ENCODE data around the gene RBM27. TPM values are rescaled to one million over a fixed set of nuclear protein-coding genes. Genes with fewer than 3 reads are reported as not detected.

The RBM27 gene, protein sequence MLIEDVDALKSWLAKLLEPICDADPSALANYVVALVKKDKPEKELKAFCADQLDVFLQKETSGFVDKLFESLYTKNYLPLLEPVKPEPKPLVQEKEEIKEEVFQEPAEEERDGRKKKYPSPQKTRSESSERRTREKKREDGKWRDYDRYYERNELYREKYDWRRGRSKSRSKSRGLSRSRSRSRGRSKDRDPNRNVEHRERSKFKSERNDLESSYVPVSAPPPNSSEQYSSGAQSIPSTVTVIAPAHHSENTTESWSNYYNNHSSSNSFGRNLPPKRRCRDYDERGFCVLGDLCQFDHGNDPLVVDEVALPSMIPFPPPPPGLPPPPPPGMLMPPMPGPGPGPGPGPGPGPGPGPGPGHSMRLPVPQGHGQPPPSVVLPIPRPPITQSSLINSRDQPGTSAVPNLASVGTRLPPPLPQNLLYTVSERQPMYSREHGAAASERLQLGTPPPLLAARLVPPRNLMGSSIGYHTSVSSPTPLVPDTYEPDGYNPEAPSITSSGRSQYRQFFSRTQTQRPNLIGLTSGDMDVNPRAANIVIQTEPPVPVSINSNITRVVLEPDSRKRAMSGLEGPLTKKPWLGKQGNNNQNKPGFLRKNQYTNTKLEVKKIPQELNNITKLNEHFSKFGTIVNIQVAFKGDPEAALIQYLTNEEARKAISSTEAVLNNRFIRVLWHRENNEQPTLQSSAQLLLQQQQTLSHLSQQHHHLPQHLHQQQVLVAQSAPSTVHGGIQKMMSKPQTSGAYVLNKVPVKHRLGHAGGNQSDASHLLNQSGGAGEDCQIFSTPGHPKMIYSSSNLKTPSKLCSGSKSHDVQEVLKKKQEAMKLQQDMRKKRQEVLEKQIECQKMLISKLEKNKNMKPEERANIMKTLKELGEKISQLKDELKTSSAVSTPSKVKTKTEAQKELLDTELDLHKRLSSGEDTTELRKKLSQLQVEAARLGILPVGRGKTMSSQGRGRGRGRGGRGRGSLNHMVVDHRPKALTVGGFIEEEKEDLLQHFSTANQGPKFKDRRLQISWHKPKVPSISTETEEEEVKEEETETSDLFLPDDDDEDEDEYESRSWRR
- total RNA-seq: 10 to 100 TPM; 19.8 to 32.2 (median 25.6) TPM
- 10 to 100 TPM in 1 of 2 donors, 1 to 10 TPM in 1; 7.4 to 11.7 TPM for polyA plus RNA-seq
- total RNA-seq: 34.3 reads per million, percentile 63 among the genes with 10 or more reads in this experiment

- peak within 1 kb of the TSS; percentile 86 for H3K27ac ChIP-seq (ENCODE audit: low read depth, low read length)
- intact Hi-C loops (cut with micrococcal nuclease): loop anchor here (1.0 kb wide), 2 partner anchors 21 to 244 kb away; partner anchors contain the start of genes LARS1 (in 2 of the 2) and TCERG1 (in 2 of the 2)
- no peaks in the 10 kb centered on the region for H3K36me3 Mint-ChIP-seq
- no peaks in the 10 kb centered on the region for H3K36me3 ChIP-seq (ENCODE audit: control insufficient read depth in 2 of 3, insufficient read depth in 3 of 3, low read length in 3 of 3)
- H3K4me1 Mint-ChIP-seq: peaks cover 4 to 29% (median 19%) of the 10 kb centered on the region in 7 donors
- peak within 1 kb of the TSS; percentile 81 for H3K4me3 ChIP-seq (ENCODE audit: low read length)
- peak; percentile 95 to 99 (median 98) for DNase-seq
- H3K9me3 ChIP-seq (ENCODE audit: control insufficient read depth in 2 of 3, low read length in 3 of 3): no peaks in the 10 kb centered on the region
- ChIA-PET POLR2A (interaction anchor here (0.6 to 2.0 kb wide), 7 partner anchors 8 to 29 kb away, joined by 3 to 16 read pairs (median 4); partner anchors contain the start of gene LARS1), CTCF (no interaction called here)
- no peaks in the 10 kb centered on the region for H3K9me3 Mint-ChIP-seq
- no peaks in the 10 kb centered on the region for H3K27me3 ChIP-seq (ENCODE audit: control insufficient read depth in 2 of 2, insufficient read depth in 2 of 2, low read length in 2 of 2)
- peaks cover 12 to 17% of the 10 kb centered on the region in 2 donors for H3K4me1 ChIP-seq (ENCODE audit: control insufficient read depth in 2 of 2, insufficient read depth in 2 of 2, low read length in 2 of 2)
- no peaks in the 10 kb centered on the region for H3K27me3 Mint-ChIP-seq
- no peak within 1 kb of the TSS for H3K27ac Mint-ChIP-seq
- ATAC-seq: peak; percentile 100
- H3K4me3 Mint-ChIP-seq: no peak within 1 kb of the TSS
Observed at GRCh38 chr5:146203011-146203871, at the start of gene RBM27. RBM27 (plus strand) TSS chr5:146203605; CDS start chr5:146203766, 161 bp downstream.

DNA sequence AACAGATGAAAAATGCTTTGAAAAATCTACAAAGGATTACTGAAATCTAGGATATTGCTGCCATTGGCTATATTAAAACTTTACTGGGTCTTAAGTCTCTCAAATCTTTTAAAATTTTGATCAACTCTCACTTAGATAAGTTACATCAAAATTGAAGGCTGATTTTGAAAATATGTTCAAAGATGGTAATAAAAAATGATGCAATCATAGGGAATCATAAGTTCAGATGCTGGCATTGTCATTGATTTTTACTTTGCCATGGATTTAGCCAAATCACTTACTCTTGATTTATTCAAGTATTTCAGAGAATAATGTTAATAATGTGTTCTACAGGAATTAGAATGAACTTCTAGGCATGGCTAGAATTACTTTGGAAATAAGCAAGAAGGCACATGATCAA lies 45.1 kb upstream of the RBM27 start:
- peaks cover 25 to 72% (median 34%) of the 10 kb centered on the region in 3 experiments for H3K36me3 ChIP-seq (ENCODE audit: control insufficient read depth in 2 of 3, insufficient read depth in 3 of 3, low read length in 3 of 3)
- no peak overlapping the region for H3K27ac ChIP-seq (ENCODE audit: low read depth, low read length)
- Mint-ChIP-seq H3K4me3 (no peak overlapping the region), H3K27me3 (no peaks in the 10 kb centered on the region), H3K4me1 (peaks cover 0 to 6% (median 0%) of the 10 kb centered on the region in 7 donors), H3K36me3 (peaks cover 20 to 55% (median 38%) of the 10 kb centered on the region in 5 donors), H3K27ac (no peak overlapping the region), H3K9me3 (no peaks in the 10 kb centered on the region)
- H3K4me3 ChIP-seq (ENCODE audit: low read length): no peak overlapping the region
- ChIA-PET CTCF (no interaction called here), POLR2A (no interaction called here)
- no peaks in the 10 kb centered on the region for H3K4me1 ChIP-seq (ENCODE audit: control insufficient read depth in 2 of 2, insufficient read depth in 2 of 2, low read length in 2 of 2)
- no peak for ATAC-seq
- H3K9me3 ChIP-seq (ENCODE audit: control insufficient read depth in 2 of 3, low read length in 3 of 3): no peaks in the 10 kb centered on the region
- intact Hi-C loops (cut with micrococcal nuclease): no loop called here
- H3K27me3 ChIP-seq (ENCODE audit: control insufficient read depth in 2 of 2, insufficient read depth in 2 of 2, low read length in 2 of 2): no peaks in the 10 kb centered on the region
- no peak for DNase-seq

DNA sequence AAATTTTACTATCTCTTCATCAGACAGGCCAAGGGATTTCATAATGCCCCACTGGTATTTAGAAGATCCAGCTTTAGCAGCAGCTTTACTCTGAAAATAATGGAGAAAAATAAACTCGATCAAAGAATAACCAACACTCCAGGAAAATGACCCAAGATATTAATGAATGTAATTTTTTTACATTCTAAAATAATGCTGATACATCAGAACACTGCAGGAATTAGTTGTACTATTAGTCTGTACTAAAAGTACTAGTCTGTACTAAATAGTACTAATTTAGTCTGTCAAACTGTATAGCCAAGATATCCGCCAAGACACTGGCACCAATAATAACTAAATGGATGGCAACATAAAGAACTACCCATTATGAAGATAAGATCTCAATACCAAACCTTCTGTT lies 39.0 kb upstream of the RBM27 start:
- Histone ChIP-seq H3K27me3 (ENCODE audit: control insufficient read depth in 2 of 2, insufficient read depth in 2 of 2, low read length in 2 of 2) (no peaks in the 10 kb centered on the region), H3K9me3 (ENCODE audit: control insufficient read depth in 2 of 3, low read length in 3 of 3) (no peaks in the 10 kb centered on the region), H3K4me3 (ENCODE audit: low read length) (no peak overlapping the region), H3K4me1 (ENCODE audit: control insufficient read depth in 2 of 2, insufficient read depth in 2 of 2, low read length in 2 of 2) (no peaks in the 10 kb centered on the region), H3K36me3 (ENCODE audit: control insufficient read depth in 2 of 3, insufficient read depth in 3 of 3, low read length in 3 of 3) (peaks cover 15 to 64% (median 18%) of the 10 kb centered on the region in 3 experiments), H3K27ac (ENCODE audit: low read depth, low read length) (no peak overlapping the region)
- intact Hi-C loops (cut with micrococcal nuclease): no loop called here
- no peak overlapping the region for H3K4me3 Mint-ChIP-seq
- POLR2A ChIA-PET: interaction anchor here (0.6 kb wide), 1 partner anchor 25 kb away, joined by 4 read pairs; no protein-coding TSS in a partner anchor
- CTCF ChIA-PET: no interaction called here
- ATAC-seq: no peak
- no peak for DNase-seq
- peaks cover 14 to 62% (median 50%) of the 10 kb centered on the region in 5 donors for H3K36me3 Mint-ChIP-seq
- no peaks in the 10 kb centered on the region for H3K9me3 Mint-ChIP-seq
- H3K27me3 Mint-ChIP-seq: no peaks in the 10 kb centered on the region
- no peak overlapping the region for H3K27ac Mint-ChIP-seq
- peaks cover 0 to 15% (median 4%) of the 10 kb centered on the region in 7 donors for H3K4me1 Mint-ChIP-seq

- no peaks in the 10 kb centered on the region for H3K9me3 ChIP-seq (ENCODE audit: control insufficient read depth in 2 of 3, low read length in 3 of 3)
- H3K9me3 Mint-ChIP-seq: no peaks in the 10 kb centered on the region
- intact Hi-C loops (cut with micrococcal nuclease): loop anchor here in 1 of 2 donors (5.0 kb wide), 1 partner anchor 57 kb away; no protein-coding TSS in a partner anchor
- DNase-seq (no peak), ATAC-seq (no peak)
- POLR2A ChIA-PET: interaction anchor here (0.7 kb wide), 1 partner anchor 367 kb away, joined by 5 read pairs; no protein-coding TSS in a partner anchor
- peaks cover 15 to 67% (median 16%) of the 10 kb centered on the region in 3 experiments for H3K36me3 ChIP-seq (ENCODE audit: control insufficient read depth in 2 of 3, insufficient read depth in 3 of 3, low read length in 3 of 3)
- H3K4me3 Mint-ChIP-seq: no peak overlapping the region
- H3K4me1 Mint-ChIP-seq: peaks cover 0 to 15% (median 8%) of the 10 kb centered on the region in 7 donors
- H3K27me3 ChIP-seq (ENCODE audit: control insufficient read depth in 2 of 2, insufficient read depth in 2 of 2, low read length in 2 of 2): no peaks in the 10 kb centered on the region
- no peaks in the 10 kb centered on the region for H3K27me3 Mint-ChIP-seq
- no peak overlapping the region for H3K27ac ChIP-seq (ENCODE audit: low read depth, low read length)
- no peak overlapping the region for H3K27ac Mint-ChIP-seq
- H3K4me1 ChIP-seq (ENCODE audit: control insufficient read depth in 2 of 2, insufficient read depth in 2 of 2, low read length in 2 of 2): no peaks in the 10 kb centered on the region
- CTCF ChIA-PET: no interaction called here
- no peak overlapping the region for H3K4me3 ChIP-seq (ENCODE audit: low read length)
- peaks cover 17 to 67% (median 53%) of the 10 kb centered on the region in 5 donors for H3K36me3 Mint-ChIP-seq
Observed at GRCh38 chr5:146165460-146165859, 37.9 kb upstream of the RBM27 start.

GRCh38 chr5:146165903-146166302 lies 37.5 kb upstream of the RBM27 start:
- peaks cover 15 to 68% (median 16%) of the 10 kb centered on the region in 3 experiments for H3K36me3 ChIP-seq (ENCODE audit: control insufficient read depth in 2 of 3, insufficient read depth in 3 of 3, low read length in 3 of 3)
- H3K27me3 ChIP-seq (ENCODE audit: control insufficient read depth in 2 of 2, insufficient read depth in 2 of 2, low read length in 2 of 2): no peaks in the 10 kb centered on the region
- peaks cover 19 to 67% (median 51%) of the 10 kb centered on the region in 5 donors for H3K36me3 Mint-ChIP-seq
- no peak overlapping the region for H3K27ac Mint-ChIP-seq
- peaks cover 0 to 15% (median 8%) of the 10 kb centered on the region in 7 donors for H3K4me1 Mint-ChIP-seq
- H3K27me3 Mint-ChIP-seq: no peaks in the 10 kb centered on the region
- H3K4me3 Mint-ChIP-seq: no peak overlapping the region
- H3K9me3 Mint-ChIP-seq: no peaks in the 10 kb centered on the region
- ATAC-seq (no peak), DNase-seq (no peak)
- H3K9me3 ChIP-seq (ENCODE audit: control insufficient read depth in 2 of 3, low read length in 3 of 3): no peaks in the 10 kb centered on the region
- CTCF ChIA-PET: no interaction called here
- no peak overlapping the region for H3K27ac ChIP-seq (ENCODE audit: low read depth, low read length)
- intact Hi-C loops (cut with micrococcal nuclease): loop anchor here in 1 of 2 donors (5.0 kb wide), 1 partner anchor 56 kb away; no protein-coding TSS in a partner anchor
- POLR2A ChIA-PET: interaction anchor here (0.7 kb wide), 1 partner anchor 366 kb away, joined by 5 read pairs; no protein-coding TSS in a partner anchor
- H3K4me1 ChIP-seq (ENCODE audit: control insufficient read depth in 2 of 2, insufficient read depth in 2 of 2, low read length in 2 of 2): no peaks in the 10 kb centered on the region
- no peak overlapping the region for H3K4me3 ChIP-seq (ENCODE audit: low read length)

Measured in naive thymus-derived CD4-positive, alpha-beta T cell (primary cell).